GM10847 (cell line): Measurements from ENCODE around the gene KRTAP15-1.

ENCODE experiments used
- POLR2A ChIP-seq: IDR thresholded peaks from 2 replicates; pipeline ENCODE4 v1.6.1; 2011; ENCODE audit not compliant: insufficient read length; ENCODE audit errors: extremely low read depth

Gene KRTAP15-1

GRCh38 chr21:30439975-30440374 lies at the start of gene KRTAP15-1:
KRTAP15-1 (plus strand) TSS chr21:30440275; CDS start chr21:30440328, 53 bp downstream.
- TF ChIP-seq POLR2A = no peak

- TF ChIP-seq POLR2A = no peak
Observed at GRCh38 chr21:30391492-30392025, 48.5 kb upstream of the KRTAP15-1 start.

- TF ChIP-seq POLR2A = no peak
Observed at GRCh38 chr21:30395731-30396130, 44.3 kb upstream of the KRTAP15-1 start, which contains the start of gene KRTAP13-1. KRTAP13-1 (plus strand) TSS chr21:30396031; CDS start chr21:30396087, 56 bp downstream.

GRCh38 chr21:30408782-30409494 lies 31.1 kb upstream of the KRTAP15-1 start:
- TF ChIP-seq POLR2A = no peak

- no peak for TF ChIP-seq POLR2A
Observed at GRCh38 chr21:30415993-30416392, 24.1 kb upstream of the KRTAP15-1 start.

- TF ChIP-seq POLR2A = no peak
Observed at GRCh38 chr21:30425826-30426225, 14.2 kb upstream of the KRTAP15-1 start, which contains the start of gene KRTAP13-3. KRTAP13-3 (minus strand) TSS chr21:30425926; CDS start chr21:30425912, 14 bp downstream.

GRCh38 chr21:30426731-30427130 lies 13.3 kb upstream of the KRTAP15-1 start:
- TF ChIP-seq POLR2A = no peak

- no peak for TF ChIP-seq POLR2A
Observed at GRCh38 chr21:30430170-30430655, 9.9 kb upstream of the KRTAP15-1 start, which contains the start of gene KRTAP13-4. KRTAP13-4 (plus strand) TSS chr21:30430220; CDS start chr21:30430276, 56 bp downstream.

- TF ChIP-seq POLR2A = no peak
Observed at GRCh38 chr21:30434033-30434631, 5.9 kb upstream of the KRTAP15-1 start.

- TF ChIP-seq POLR2A = no peak
Observed at GRCh38 chr21:30437010-30437565, 3.0 kb upstream of the KRTAP15-1 start.

GRCh38 chr21:30443226-30443625 lies 3.2 kb downstream of the KRTAP15-1 start:
- TF ChIP-seq POLR2A = no peak

- TF ChIP-seq POLR2A = no peak
Observed at GRCh38 chr21:30444204-30444603, 4.1 kb downstream of the KRTAP15-1 start.

- TF ChIP-seq POLR2A = no peak
Observed at GRCh38 chr21:30447056-30447455, 7.0 kb downstream of the KRTAP15-1 start.

GRCh38 chr21:30448514-30448913 lies 8.4 kb downstream of the KRTAP15-1 start:
- no peak for TF ChIP-seq POLR2A

GRCh38 chr21:30463713-30464112 lies 23.6 kb downstream of the KRTAP15-1 start:
- no peak for TF ChIP-seq POLR2A
